Activated T-cell treated with anti-CD3 and anti-CD28 coated beads, Interleukin-2, amount 50 U/mL, for 48 hours (primary cell): Measurements from ENCODE around the gene GFRA1.
"Not testable (repeated sequence)": the region's sequence is repeated elsewhere in the genome, so short reads cannot be mapped to it uniquely, and the experiment has no call there.

ENCODE experiments used
- DNase-seq, 2 experiments: peaks; one replicate each; pipeline ENCODE4 v3.0.0-alpha.2; 2020

The GFRA1 gene

GRCh38 chr10:116056445-116057293 is 216.3 kb downstream of the GFRA1 start:
- no peak for DNase-seq

- no peak for DNase-seq
These were observed 217.1 kb downstream of the GFRA1 start for GRCh38 chr10:116055917-116056252.

- DNase-seq = no peak
These were observed 217.6 kb downstream of the GFRA1 start for GRCh38 chr10:116055252-116055916.

- DNase-seq = no peak
These were observed 219.1 kb downstream of the GFRA1 start for GRCh38 chr10:116053910-116054309.

GRCh38 chr10:116053009-116053730 is 219.8 kb downstream of the GFRA1 start:
- not testable (repeated sequence) for DNase-seq

- DNase-seq = not testable (repeated sequence)
These were observed 220.5 kb downstream of the GFRA1 start for GRCh38 chr10:116052522-116052921.

GRCh38 chr10:116049974-116050304 is 223.1 kb downstream of the GFRA1 start:
- no peak for DNase-seq

GRCh38 chr10:116049158-116049973 is 223.6 kb downstream of the GFRA1 start:
- no peak for DNase-seq

- no peak for DNase-seq
These were observed 227.3 kb downstream of the GFRA1 start for GRCh38 chr10:116045366-116046356.

- no peak for DNase-seq
These were observed 228.2 kb downstream of the GFRA1 start for GRCh38 chr10:116044801-116045248.

- DNase-seq = no peak
These were observed 229.1 kb downstream of the GFRA1 start for GRCh38 chr10:116043861-116044260.

- no peak for DNase-seq
These were observed 229.7 kb downstream of the GFRA1 start for GRCh38 chr10:116043304-116043703.

- DNase-seq = no peak
These were observed 231.1 kb downstream of the GFRA1 start for GRCh38 chr10:116041948-116042347.

GRCh38 chr10:116039612-116040011 is 233.4 kb downstream of the GFRA1 start:
- DNase-seq = no peak

GRCh38 chr10:116038259-116038658 is 234.7 kb downstream of the GFRA1 start:
- DNase-seq = no peak

GRCh38 chr10:116035406-116035805 is 237.6 kb downstream of the GFRA1 start:
- not testable (repeated sequence) for DNase-seq

GRCh38 chr10:116030576-116030975 is 242.4 kb downstream of the GFRA1 start:
- DNase-seq = no peak

- no peak for DNase-seq
These were observed 243.2 kb downstream of the GFRA1 start for GRCh38 chr10:116029826-116030225.

- no peak for DNase-seq
These were observed 245.7 kb downstream of the GFRA1 start for GRCh38 chr10:116027355-116027754.

GRCh38 chr10:116026725-116027124 is 246.3 kb downstream of the GFRA1 start:
- no peak for DNase-seq

GRCh38 chr10:116026315-116026714 is 246.7 kb downstream of the GFRA1 start:
- DNase-seq = no peak
